Activated T-cell treated with anti-CD3 and anti-CD28 coated beads for 4 hours (primary cell): ENCODE measurements around the gene PRDM12.

ENCODE experiments used
- DNase-seq: peaks from one replicate; pipeline ENCODE4 v3.0.0-alpha.2; 2020

PRDM12 gene

GRCh38 chr9:130664251-130665028 is at the start of gene PRDM12:
Gene PRDM12 (plus strand): TSS chr9:130664594. CDS start chr9:130664654, 60 bp downstream.
- DNase-seq: no peak

DNA sequence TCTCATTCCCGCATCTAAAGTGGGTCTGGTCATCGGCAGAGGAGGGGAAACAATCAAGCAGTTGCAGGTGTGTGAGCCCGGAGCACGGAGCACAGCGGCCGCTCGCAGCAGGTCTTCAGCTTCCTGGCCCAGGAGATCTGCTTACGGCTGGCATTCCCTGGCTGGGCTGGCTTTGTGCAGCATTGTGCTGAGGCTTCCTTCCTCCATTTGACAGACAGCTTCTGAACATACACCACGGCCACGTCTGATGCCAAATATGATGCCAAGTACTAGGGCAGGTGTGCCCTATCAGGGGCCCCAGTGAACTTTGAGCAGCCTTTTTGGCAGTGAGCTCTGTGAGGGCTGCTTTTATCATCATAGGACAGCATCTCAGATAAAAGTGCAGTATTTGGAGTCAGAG is 47.9 kb upstream of the PRDM12 start:
- DNase-seq: no peak

GRCh38 chr9:130623466-130623865 is 40.9 kb upstream of the PRDM12 start:
- DNase-seq: no peak

GRCh38 chr9:130624154-130624553 is 40.2 kb upstream of the PRDM12 start:
- no peak for DNase-seq

DNA sequence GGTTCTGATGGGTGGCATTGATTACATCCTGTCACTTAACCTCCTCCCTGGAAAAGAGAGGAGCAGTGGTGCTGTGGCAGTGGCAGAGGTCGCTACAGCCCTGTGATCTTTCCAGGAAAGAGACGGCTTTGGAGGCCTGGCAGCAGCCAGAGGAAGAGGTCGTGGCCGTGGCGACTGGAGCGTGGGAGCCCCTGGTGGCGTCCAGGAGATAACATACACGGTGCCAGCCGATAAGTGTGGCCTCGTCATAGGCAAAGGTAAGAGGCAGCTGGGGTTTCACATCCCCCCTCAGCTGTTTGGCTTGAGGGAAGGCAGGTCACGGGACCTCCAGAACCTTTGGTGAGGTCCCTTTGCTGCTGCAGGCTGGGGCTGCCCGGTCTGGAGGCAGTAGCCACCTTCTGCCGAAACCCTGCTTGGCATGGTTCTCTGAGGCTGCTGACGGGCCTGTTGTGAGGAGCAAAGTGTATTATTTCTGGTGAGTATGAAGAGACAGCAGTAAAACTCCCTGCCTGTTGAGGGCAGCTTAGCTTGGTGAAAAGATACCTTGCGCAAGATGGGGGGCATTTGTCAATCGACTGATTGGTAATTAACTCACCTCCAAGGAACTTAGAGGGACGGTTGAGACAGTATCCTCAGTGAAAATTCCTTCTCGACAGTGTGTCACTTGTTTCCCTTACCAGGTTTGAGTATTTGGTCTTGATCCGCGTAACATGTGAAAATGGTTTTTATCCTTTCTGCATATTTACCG is 38.0 kb upstream of the PRDM12 start:
- DNase-seq: no peak

GRCh38 chr9:130627051-130627450 is 37.3 kb upstream of the PRDM12 start:
- DNase-seq: no peak

DNA sequence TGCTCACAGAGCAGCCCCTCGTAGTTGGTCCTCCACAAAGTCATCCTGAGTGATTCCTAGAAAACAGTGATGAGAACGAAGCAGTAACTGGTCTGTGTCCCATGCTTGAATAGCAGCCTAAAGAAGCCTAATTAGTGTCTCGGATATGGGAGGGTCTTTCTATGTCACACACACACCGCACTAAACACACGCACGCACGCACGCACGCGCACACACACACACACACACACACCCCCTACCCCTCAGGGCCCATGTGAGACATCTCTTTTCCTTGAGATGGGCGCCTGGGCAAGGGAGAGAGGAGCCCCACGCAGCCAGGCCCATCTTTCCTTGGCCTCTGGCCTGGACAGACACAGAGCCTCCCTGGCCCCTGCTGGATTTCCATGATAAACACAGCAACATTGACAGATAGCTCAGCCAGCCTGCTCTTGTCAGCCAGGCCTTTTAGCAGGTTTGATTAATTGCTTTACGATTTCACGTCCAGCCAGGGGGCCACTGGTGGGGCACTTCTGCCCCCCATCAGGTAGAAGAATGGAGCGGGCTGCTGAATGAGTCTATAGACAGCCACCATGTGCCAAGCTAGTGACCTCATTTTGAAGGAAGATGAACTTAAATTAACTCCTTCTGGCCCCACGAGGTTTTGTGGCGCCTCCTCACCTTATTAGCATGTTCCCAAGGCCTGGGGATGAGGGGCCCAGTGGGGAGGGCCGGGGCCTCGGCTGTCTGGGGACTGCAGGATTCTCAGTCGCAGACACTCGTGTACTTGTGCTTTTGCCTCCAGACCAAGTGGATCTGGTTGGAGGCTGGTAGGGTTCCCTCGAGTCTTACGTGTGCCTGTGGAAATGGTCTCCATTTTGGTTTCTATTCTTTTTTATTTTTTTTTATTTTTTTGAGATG is 36.2 kb upstream of the PRDM12 start:
- no peak for DNase-seq

DNA sequence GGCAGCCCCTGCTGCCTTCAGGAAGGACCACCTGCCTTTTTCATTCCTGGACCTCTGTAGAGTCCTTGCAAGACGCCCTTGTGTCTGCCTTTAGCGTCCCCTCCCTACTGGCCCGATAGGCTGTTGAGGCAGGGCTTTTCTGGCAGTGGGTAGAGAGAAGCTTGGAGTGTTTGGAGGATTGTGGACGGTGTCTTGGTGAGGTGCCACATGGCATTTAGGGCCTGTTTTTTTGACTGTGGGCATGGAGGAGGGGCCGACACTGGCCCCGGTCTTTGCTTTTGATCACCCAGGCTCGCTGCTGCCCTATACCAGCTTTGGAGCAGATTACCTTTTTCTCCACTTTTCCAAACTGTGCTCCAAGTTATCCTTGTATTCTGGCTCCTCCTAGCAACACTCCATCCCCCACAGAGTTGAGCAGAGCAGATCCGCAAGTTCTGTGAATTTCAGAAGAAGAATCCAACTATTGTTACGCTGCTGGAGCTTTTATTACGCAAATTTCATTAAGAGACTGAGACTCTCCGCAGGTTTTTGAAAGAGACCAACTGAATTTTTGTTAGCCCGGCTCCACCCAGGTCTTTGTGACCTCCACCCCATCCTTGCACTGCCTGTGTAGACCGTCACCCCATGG is 34.8 kb upstream of the PRDM12 start:
- DNase-seq: no peak

GRCh38 chr9:130630071-130630450 is 34.3 kb upstream of the PRDM12 start:
- no peak for DNase-seq

DNA sequence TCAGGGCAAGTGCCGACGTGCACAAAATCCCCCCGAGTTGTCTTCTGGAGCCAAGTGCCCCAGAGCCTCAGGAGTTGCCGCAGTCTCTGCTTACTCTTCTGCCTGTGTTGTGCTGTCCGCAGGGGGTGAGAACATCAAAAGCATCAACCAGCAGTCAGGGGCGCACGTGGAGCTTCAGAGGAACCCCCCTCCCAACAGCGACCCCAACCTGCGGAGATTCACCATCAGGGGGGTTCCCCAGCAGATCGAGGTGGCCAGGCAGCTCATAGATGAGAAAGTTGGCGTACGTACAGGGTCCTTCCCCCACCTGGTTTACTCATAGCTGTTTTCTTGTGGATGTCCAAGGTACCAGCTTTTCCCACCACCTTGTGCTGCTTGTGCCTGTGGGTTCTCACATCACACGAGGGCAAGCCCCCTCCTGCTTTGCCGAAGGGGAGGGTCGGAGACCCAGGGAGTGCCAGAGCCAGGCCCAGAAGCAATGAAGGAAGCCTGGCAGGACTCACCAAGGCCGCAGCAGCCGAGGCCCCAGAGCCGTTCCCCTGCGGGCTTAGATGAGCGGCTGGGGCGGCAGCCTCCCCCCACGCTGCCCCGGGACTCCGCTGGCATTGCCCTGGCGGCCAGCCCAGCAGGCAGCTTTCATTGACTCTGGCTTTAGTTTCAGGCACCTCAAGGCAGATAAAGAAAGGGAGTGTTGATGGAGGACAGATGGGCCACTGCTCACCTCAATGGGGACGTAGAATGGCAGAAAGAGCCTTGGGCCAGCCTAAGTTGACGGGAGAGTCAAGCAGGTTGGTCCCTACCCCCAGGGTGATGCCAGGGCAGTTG is 33.7 kb upstream of the PRDM12 start:
- DNase-seq: no peak

DNA sequence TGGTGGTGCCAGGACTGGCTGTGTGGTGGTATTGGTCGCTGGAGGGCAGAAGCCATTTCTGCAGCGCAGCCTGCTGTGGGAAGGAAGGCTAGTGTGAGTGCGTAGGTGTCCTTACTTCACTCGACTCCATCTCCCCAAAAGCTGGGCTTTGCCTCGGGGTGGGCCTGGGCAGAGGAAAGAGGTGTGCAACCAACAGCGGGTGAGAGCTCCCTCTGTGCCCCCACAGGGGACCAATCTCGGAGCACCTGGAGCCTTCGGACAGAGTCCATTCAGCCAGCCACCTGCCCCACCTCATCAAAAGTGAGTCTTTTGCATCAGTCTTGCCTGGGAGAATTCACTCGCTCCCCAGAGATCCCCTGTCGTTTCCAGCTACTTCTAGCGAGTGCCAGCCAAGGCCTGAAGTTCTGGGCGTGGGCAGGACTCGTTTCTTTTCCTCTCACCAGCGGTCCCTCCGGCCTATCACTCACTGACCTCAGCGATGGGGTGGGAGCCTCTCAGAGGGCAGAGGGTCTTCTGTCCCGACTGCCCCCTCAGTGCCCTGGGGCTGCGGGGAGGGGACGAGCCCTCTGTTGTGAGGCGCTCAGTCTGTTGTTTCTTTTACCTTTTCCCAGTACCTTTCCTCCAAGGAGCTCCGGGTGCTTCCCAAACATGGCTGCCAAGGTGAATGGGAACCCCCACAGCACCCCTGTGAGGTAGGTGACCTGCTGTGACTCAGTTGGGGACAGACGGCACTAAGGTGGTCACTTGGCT is 32.9 kb upstream of the PRDM12 start:
- DNase-seq: no peak

DNA sequence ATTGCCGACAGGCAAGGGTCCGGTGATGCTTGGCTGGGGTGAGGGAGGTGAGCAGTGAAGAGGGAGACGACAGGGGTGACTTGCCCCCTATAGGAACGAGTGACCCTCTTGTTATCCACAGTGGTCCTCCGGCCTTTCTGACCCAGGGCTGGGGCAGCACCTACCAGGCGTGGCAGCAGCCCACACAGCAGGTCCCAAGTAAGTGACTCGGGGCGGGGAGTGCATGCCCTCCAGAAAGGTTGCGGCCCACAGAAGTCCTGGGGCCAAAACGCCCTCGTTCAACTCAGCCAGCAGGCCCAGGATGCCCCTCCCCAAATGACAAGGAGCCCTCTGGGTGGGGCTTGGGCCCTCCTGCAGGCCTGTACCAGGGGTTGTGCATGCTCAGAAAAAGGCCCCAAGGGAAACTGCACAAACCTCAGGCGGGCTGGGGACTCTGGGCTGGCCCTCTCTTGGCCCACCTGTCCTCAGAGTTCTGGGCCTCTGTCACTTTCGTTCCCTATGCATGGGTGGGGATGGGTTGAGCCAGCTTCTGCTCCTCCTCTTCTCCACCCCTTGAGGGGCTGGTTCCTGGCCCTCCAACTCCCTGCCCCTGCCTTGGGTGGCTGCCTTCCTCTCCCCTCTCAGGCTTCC is 32.2 kb upstream of the PRDM12 start:
- no peak for DNase-seq

DNA sequence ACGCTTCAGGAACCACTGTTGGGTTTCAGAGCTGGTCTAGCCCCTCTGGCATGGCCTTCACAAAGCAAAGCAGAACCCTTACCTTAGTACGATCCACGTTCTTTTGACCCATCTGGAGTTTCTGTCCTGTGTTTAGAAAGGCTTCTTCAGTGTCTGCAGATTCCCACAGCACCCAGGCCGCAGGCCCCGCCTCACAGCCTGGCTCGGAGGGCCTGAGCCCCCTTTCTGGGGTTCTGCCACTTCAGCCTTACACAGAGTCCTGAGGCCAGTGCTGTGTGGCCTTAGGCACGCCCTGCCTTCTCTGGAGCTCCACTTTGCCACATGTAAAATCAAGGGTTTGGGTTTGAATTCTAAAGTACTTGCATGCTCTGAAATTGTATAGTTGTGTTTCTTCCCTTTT is 31.6 kb upstream of the PRDM12 start:
- DNase-seq: no peak

DNA sequence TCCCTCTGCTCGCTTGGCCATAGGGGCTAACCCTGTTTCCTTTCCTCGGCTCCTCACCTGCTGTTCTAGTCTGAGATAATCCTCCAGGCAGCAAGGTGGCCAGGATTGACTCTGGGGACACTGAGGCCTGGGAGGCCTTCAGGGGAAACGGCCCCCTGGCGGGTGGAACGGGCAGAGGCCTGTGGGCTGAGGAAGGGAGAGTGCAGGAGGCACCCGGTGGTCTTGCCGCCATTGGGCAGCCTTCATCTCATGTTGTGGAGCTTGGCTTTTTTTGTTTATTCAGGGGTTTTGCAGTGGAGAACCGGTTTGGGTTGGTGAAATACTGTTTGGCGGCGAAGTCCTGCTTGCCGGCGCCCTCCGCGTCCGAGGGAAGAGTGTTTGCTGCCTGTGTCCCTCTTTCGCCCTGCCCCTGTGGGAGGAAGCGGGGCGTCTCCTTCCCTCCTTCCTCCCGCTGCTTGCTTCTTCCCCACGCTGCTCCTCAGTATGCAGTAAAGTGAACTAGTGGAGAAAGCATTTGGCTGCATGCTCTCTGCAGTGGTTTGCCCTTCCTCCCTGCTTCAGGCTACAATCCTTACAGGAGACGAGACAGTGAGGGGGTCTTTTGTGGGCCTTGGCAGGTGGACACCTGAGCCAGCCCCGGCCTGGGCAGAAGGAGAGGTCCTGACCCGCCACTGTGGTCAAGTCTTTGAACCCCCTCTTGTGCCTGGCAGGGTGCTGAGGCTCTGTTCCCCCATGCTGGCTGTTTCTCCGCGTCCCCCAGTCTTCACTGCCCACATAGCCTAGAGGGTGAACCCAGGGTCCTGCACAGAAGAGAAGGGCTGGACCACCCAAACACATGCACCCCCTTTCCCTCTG is 30.8 kb upstream of the PRDM12 start:
- DNase-seq: no peak

DNA sequence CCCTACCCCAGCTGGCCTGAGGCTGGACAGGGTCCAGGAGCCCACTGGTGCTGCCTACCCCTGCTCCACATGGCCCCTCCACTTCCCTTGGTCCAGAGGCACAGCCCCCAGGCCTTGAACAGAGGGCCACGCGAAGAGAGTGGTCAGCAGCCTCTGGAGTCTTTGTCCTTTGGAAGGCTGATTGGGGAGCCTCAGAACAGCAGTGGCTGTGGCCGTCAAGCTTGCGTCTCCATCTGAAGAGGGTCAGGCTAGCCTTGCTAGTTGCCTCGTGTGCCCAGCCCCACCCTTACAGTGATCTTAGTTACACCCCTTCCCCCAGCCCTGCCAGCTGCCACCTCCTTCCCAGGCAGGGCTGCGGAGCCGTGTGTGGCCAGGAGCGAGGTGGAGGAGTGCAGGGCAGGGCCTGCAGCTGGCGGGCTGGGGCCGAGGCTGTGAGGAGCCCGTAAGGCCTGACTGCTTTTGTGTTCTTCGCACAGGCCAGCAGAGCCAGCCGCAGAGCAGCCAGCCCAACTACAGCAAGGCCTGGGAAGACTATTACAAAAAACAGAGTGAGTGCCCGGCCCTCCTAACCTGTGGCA is 30.1 kb upstream of the PRDM12 start:
- DNase-seq: no peak

DNA sequence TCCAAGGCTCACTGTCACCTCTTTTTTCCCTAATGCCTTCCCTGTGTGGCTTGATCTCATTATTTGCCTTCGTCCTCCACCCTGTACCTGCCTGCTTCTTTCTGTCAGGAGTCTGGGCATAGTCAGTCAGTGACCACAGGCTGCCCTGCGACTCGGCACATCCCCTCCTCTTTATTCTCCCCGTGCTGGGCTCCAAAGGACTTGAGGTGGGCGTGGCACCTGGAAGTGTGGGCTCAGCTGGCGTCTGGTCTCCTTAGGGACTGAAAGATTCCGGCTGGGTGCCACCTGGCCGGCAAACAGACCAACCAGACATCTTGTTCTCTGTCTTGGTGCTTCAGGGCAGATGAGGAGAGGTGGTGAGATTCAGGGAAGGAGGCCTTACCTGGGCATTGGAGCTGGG is 29.6 kb upstream of the PRDM12 start:
- no peak for DNase-seq

DNA sequence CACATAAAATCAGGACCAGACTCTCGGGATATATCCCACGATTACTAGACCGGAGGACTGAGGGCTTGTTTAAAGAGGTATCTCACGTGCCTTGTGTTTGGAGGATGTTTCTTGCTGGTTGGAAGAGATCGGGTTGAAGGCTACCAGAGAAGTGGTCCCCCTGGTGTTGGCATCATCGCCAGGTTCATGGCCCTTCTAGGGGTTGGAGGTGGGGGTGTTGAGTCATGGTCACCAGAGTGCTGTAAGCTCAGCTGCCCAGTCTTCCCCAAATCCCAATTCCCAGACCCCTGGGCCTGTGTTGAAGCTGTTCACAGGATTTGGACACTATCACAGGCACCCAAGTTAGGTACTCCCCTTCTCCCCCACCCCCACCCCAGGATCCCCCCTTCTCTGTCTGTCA is 29.1 kb upstream of the PRDM12 start:
- no peak for DNase-seq

GRCh38 chr9:130635721-130636647 is 28.4 kb upstream of the PRDM12 start:
- no peak for DNase-seq
